IMR-90 (cell line): ENCODE results near the gene ABHD17C. TPM values are rescaled to one million over a fixed set of nuclear protein-coding genes. Genes with fewer than 3 reads are reported as not detected.

Source experiments
- ATAC-seq: fragments of 200-7000 bp; cut with Tn5 transposase; 2 replicates; pipeline ENCODE4 v1.9.1; 2020; ENCODE audit warnings: low read depth, mild to moderate bottlenecking, moderate library complexity
- BruUV-seq: library from RNA; stranded (reverse); fragments of 400-500 nt; replicated peaks from 2 replicates; lab custom pipeline; 2021; lab: Mats Ljungman, UMichigan
- CTCF ChIA-PET: fragments of 300-600 bp; formaldehyde crosslinking; extraction: SDS; loops from one replicate; lab custom pipeline; 2021; ENCODE audit warnings: antibody characterized with exemption; lab: Yijun Ruan, JAX
- POLR2A ChIA-PET: fragments of 300-600 bp; sonication (Branson Sonifier 250); formaldehyde crosslinking; loops from one replicate; lab custom pipeline; 2022; ENCODE audit warnings: antibody characterized with exemption; ENCODE audit not compliant: unreplicated experiment; lab: Charles Lee
- DNase-seq: peaks from one replicate; pipeline ENCODE4 v3.0.0; 2013
- H2AFZ ChIP-seq: replicated peaks from 2 replicates; pipeline ENCODE3; 2013; ENCODE audit warnings: low read length, mild to moderate bottlenecking; ENCODE audit not compliant: poor library complexity
- H2AK5ac ChIP-seq: 2 replicates; pipeline ENCODE4 v1.6.1; 2013; ENCODE audit warnings: low read depth, low read length, inconsistent platforms
- H2AK9ac ChIP-seq: replicated peaks from 2 replicates; pipeline ENCODE3; 2013; ENCODE audit warnings: mild to moderate bottlenecking, low read depth, low read length, moderate library complexity; ENCODE audit not compliant: poor library complexity
- H2BK120ac ChIP-seq: 2 replicates; pipeline ENCODE4 v1.6.1; 2013; ENCODE audit warnings: low read depth, low read length, inconsistent platforms
- H2BK15ac ChIP-seq: 3 replicates; pipeline ENCODE4 v1.6.1; 2013; ENCODE audit warnings: low read depth, low read length, inconsistent platforms
- H2BK20ac ChIP-seq: 2 replicates; pipeline ENCODE4 v1.6.1; 2013; ENCODE audit warnings: low read depth, mild to moderate bottlenecking, inconsistent platforms, low read length, moderate library complexity
- H2BK5ac ChIP-seq: 2 replicates; pipeline ENCODE4 v1.6.1; 2013; ENCODE audit warnings: mild to moderate bottlenecking, low read depth, low read length, inconsistent platforms; ENCODE audit not compliant: poor library complexity, severe bottlenecking
- H3K14ac ChIP-seq: replicated peaks from 2 replicates; pipeline ENCODE4 v1.6.1; 2013; ENCODE audit warnings: low read depth, low read length, inconsistent platforms
- H3K18ac ChIP-seq: 2 replicates; pipeline ENCODE4 v1.6.1; 2013; ENCODE audit warnings: low read depth, low read length, control low read depth
- H3K23ac ChIP-seq: 2 replicates; pipeline ENCODE4 v1.6.1; 2013; ENCODE audit warnings: low read depth, low read length, inconsistent platforms
- H3K27ac ChIP-seq: 2 replicates; pipeline ENCODE4 v1.5.1; 2013; ENCODE audit warnings: mild to moderate bottlenecking, control low read depth, low read length; ENCODE audit not compliant: insufficient read depth
- H3K27me3 ChIP-seq: 2 replicates; pipeline ENCODE4 v1.6.1; 2013; ENCODE audit warnings: low read length; ENCODE audit not compliant: control insufficient read depth, insufficient read depth
- H3K36me3 ChIP-seq: 2 replicates; pipeline ENCODE4 v1.6.1; 2013; ENCODE audit warnings: low read length, mixed read lengths; ENCODE audit not compliant: control insufficient read depth, insufficient read depth
- H3K4ac ChIP-seq: 2 replicates; pipeline ENCODE4 v1.6.1; 2013; ENCODE audit warnings: low read depth, low read length, inconsistent platforms
- H3K4me1 ChIP-seq: 2 replicates; pipeline ENCODE4 v1.6.1; 2013; ENCODE audit warnings: low read length, mixed read lengths; ENCODE audit not compliant: control insufficient read depth, insufficient read depth
- H3K4me2 ChIP-seq: 2 replicates; pipeline ENCODE4 v1.6.1; 2013; ENCODE audit warnings: low read depth, mild to moderate bottlenecking, control low read depth, low read length, moderate library complexity
- H3K4me3 ChIP-seq: 2 replicates; pipeline ENCODE4 v1.5.1; 2013; ENCODE audit warnings: low read depth, mild to moderate bottlenecking, control low read depth, low read length, moderate library complexity; ENCODE audit not compliant: insufficient read depth
- H3K56ac ChIP-seq: 2 replicates; pipeline ENCODE4 v1.6.1; 2013; ENCODE audit warnings: low read length, inconsistent platforms; ENCODE audit not compliant: insufficient read depth; ENCODE audit errors: extremely low read depth
- H3K79me1 ChIP-seq, 2 experiments: 2 replicates each; pipeline ENCODE4 v1.6.1; 2013; ENCODE audit warnings: low read length in 2 of 2, inconsistent platforms in 1 of 2, low read depth in 1 of 2
- H3K9ac ChIP-seq: 2 replicates; pipeline ENCODE4 v1.6.1; 2013; ENCODE audit warnings: low read depth, low read length, control low read depth
- H3K9me1 ChIP-seq: 2 replicates; pipeline ENCODE4 v1.6.1; 2013; ENCODE audit warnings: low read length, inconsistent platforms; ENCODE audit not compliant: insufficient read depth
- H3K9me3 ChIP-seq: 2 replicates; pipeline ENCODE4 v1.6.1; 2013; ENCODE audit warnings: low read length; ENCODE audit not compliant: control insufficient read depth, insufficient read depth
- H4K20me1 ChIP-seq: 2 replicates; pipeline ENCODE4 v1.6.1; 2013; ENCODE audit warnings: low read length, inconsistent platforms; ENCODE audit not compliant: insufficient read depth
- H4K5ac ChIP-seq: 2 replicates; pipeline ENCODE4 v1.6.1; 2013; ENCODE audit warnings: mild to moderate bottlenecking, low read depth, low read length, control low read depth
- H4K8ac ChIP-seq, 2 experiments: 2 replicates each; pipeline ENCODE4 v1.6.1; 2013; ENCODE audit warnings: low read depth in 2 of 2, low read length in 2 of 2, control low read depth in 1 of 2, inconsistent platforms in 1 of 2
- H4K91ac ChIP-seq: 2 replicates; pipeline ENCODE4 v1.6.1; 2013; ENCODE audit warnings: low read depth, low read length, inconsistent platforms; ENCODE audit not compliant: insufficient read depth
- BHLHE40 ChIP-seq: fragments of 150-350 bp; IDR thresholded peaks from 2 replicates; pipeline ENCODE4 v1.6.1; 2016; ENCODE audit warnings: mild to moderate bottlenecking, low read depth, low read length
- CEBPB ChIP-seq: IDR thresholded peaks from 2 replicates; pipeline ENCODE4 v1.6.1; 2012; ENCODE audit warnings: low read depth, low read length, improper control_type of control experiment
- FOS ChIP-seq: fragments of 150-350 bp; IDR thresholded peaks from 2 replicates; pipeline ENCODE4 v1.6.1; 2016; ENCODE audit warnings: low read depth, low read length
- MAFK ChIP-seq: IDR thresholded peaks from 2 replicates; pipeline ENCODE4 v1.6.1; 2012; ENCODE audit warnings: low read depth, low read length, improper control_type of control experiment
- MAZ ChIP-seq: IDR thresholded peaks from 2 replicates; pipeline ENCODE4 v1.6.1; 2012; ENCODE audit warnings: low read depth, mild to moderate bottlenecking, low read length, improper control_type of control experiment, moderate library complexity, borderline replicate concordance
- MXI1 ChIP-seq: IDR thresholded peaks from 2 replicates; pipeline ENCODE4 v1.6.1; 2012; ENCODE audit warnings: low read depth, mild to moderate bottlenecking, low read length, moderate library complexity, borderline replicate concordance
- NFE2L2 ChIP-seq: fragments of 150-350 bp; IDR thresholded peaks from 2 replicates; pipeline ENCODE4 v1.6.1; 2016; ENCODE audit warnings: low read depth, mild to moderate bottlenecking, low read length
- POLR2A ChIP-seq: IDR thresholded peaks from 2 replicates; pipeline ENCODE4 v1.6.1; 2012; ENCODE audit warnings: mild to moderate bottlenecking, low read depth, low read length
- RAD21 ChIP-seq: IDR thresholded peaks from 2 replicates; pipeline ENCODE4 v1.6.1; 2012; ENCODE audit warnings: low read length, improper control_type of control experiment
- RCOR1 ChIP-seq: IDR thresholded peaks from 2 replicates; pipeline ENCODE4 v1.6.1; 2012; ENCODE audit warnings: mild to moderate bottlenecking, low read length, improper control_type of control experiment; ENCODE audit not compliant: insufficient replicate concordance
- RFX5 ChIP-seq: IDR thresholded peaks from 2 replicates; pipeline ENCODE4 v1.8.0; 2012; ENCODE audit warnings: low read depth, mild to moderate bottlenecking, low read length, moderate library complexity
- SMC3 ChIP-seq: fragments of 150-350 bp; IDR thresholded peaks from 2 replicates; pipeline ENCODE4 v1.6.1; 2016; ENCODE audit warnings: low read depth, mild to moderate bottlenecking, antibody characterized with exemption, low read length, moderate library complexity
- WGBS, 2 experiments: methylation state at CpG; one replicate each; pipeline versions ENCODE4 v1.1.5 to v1.1.7; 2013; ENCODE audit warnings: missing lambda C conversion rate in 2 of 2; ENCODE audit not compliant: insufficient read length in 1 of 2; ENCODE audit errors: extremely low coverage in 2 of 2; 5-methylcytosine and 5-hydroxymethylcytosine counted together
- dilution Hi-C: fragments of 300-500 bp; cut with HindIII; formaldehyde crosslinking; loops from one replicate; pipeline ENCODE4 v1.14.3; 2018; ENCODE audit warnings: low sequenced_read_pairs; ENCODE audit not compliant: unreplicated experiment
- in situ Hi-C: fragments of 300-500 bp; cut with MboI; formaldehyde crosslinking; loops from 3 replicates; pipeline ENCODE4 v1.14.3; 2019; ENCODE audit warnings: low sequenced_read_pairs, inconsistent platforms, mixed read lengths
- intact Hi-C: fragments of 100-400 bp; cut with micrococcal nuclease; formaldehyde crosslinking; loops from 2 replicates; pipeline ENCODE4 v1.10.0; 2022
- polyA plus RNA-seq, 3 experiments: library from polyadenylated mRNA; depleted of rRNA; stranded (reverse); fragments of >200 nt; gene quantifications; 2 replicates each; pipeline ENCODE4 v1.2.3, GENCODE V29; 2012; ENCODE audit warnings: low replicate concordance in 1 of 3
- total RNA-seq: library from RNA; depleted of rRNA; stranded (reverse); fragments of >200 nt; gene quantifications from 2 replicates; pipeline ENCODE4 v1.2.3, GENCODE V29; 2012
- TF ChIP-seq, protein P1 (sequence below): conservative IDR thresholded peaks from 2 replicates; pipeline ENCODE4 v1.5.1; 2012; ENCODE audit warnings: mild to moderate bottlenecking, low read depth, low read length, improper control_type of control experiment
- TF ChIP-seq, protein P2 (sequence below): fragments of 150-350 bp; IDR thresholded peaks from 2 replicates; pipeline ENCODE4 v1.6.1; 2016; ENCODE audit warnings: low read depth, mild to moderate bottlenecking, low read length, moderate library complexity, borderline replicate concordance
- TF ChIP-seq, protein P3 (sequence below): fragments of 150-350 bp; IDR thresholded peaks from 2 replicates; pipeline ENCODE4 v1.6.1; 2017; ENCODE audit warnings: mild to moderate bottlenecking, antibody characterized with exemption, low read length, low read depth

Gene ABHD17C
- total and polyA plus RNA-seq, 2 of the 4 experiments (the other 2 are of a cell fraction), result 5.4 to 10.3 TPM

DNA sequence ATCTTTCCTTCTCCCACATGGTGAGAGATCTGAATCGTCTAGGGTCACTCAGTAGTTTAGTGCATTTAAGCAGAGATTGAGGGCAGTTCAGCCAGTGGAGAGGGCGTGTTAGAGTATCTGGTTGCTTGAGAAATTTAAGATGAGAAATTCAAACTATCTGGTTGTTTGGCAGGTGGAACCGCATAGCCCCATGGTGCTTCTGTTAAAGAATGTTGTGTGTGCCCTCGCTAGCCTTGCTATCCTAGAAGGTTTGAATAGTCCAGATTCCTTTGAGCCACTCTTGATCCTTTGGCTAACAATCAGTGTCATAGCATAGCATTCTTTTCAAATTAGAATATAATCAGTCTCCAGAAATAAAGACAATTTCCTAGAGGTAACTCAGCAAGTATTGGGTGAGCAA, 32.1 kb downstream of the ABHD17C start:
- no peak overlapping the region; the same call in 1 of the 2 replicates for H3K56ac ChIP-seq
- H3K4me2 ChIP-seq, result 0 out of 2 replicates have a peak overlapping the region, but pooled peaks have one; percentile 6
- intact Hi-C loops, result no loop called here
- peak; percentile 44 for DNase-seq
- H3K4me1 ChIP-seq, result peaks cover 10% of the 10 kb centered on the region; the same call in 1 of the 2 replicates
- H3K36me3 ChIP-seq, result peaks cover 15% of the 10 kb centered on the region
- peaks cover 41 to 83% of the 10 kb centered on the region in 2 experiments for H3K79me1 ChIP-seq
- H3K4me3 ChIP-seq, result no peak overlapping the region
- peak overlapping the region; percentile 28; the same call in 1 of the 2 replicates for H2BK120ac ChIP-seq
- H3K9me3 ChIP-seq, result no peaks in the 10 kb centered on the region
- CTCF ChIA-PET, result no interaction called here
- peak; percentile 87 for ATAC-seq
- no peaks in the 10 kb centered on the region for H3K27me3 ChIP-seq
- no peak overlapping the region for H2AFZ ChIP-seq
- H2BK5ac ChIP-seq, result peak overlapping the region; percentile 8
- no peak overlapping the region for H2BK15ac ChIP-seq
- H4K91ac ChIP-seq, result peak overlapping the region; percentile 20; the same call in 1 of the 2 replicates
- H2AK5ac ChIP-seq, result peak overlapping the region; percentile 20; the same call in 1 of the 2 replicates
- H2BK20ac ChIP-seq, result no peak overlapping the region
- H3K4ac ChIP-seq, result 0 out of 2 replicates have a peak overlapping the region, but pooled peaks have one; percentile 44
- no TSS peak for BruUV-seq
- 100% methylated on average over 1 of the region's 4 CpGs; no CpG with 5 or more reads in 1 of the 2 experiments for WGBS, 2 experiments
- H4K20me1 ChIP-seq, result peaks cover 65% of the 10 kb centered on the region
- H4K8ac ChIP-seq, result no peak overlapping the region
- 0 out of 2 replicates have a peak overlapping the region, but pooled peaks have one; percentile 38 for H3K14ac ChIP-seq
- peaks cover 23% of the 10 kb centered on the region for H3K9me1 ChIP-seq
- in situ Hi-C loops, result no loop called here
- POLR2A ChIA-PET, result no interaction called here
- dilution Hi-C loops, result no loop called here
- no peak overlapping the region for H3K23ac ChIP-seq
- no peak overlapping the region for H3K18ac ChIP-seq
- TF ChIP-seq FOS (no peak), RAD21 (no peak), RFX5 (no peak), MXI1 (no peak), NFE2L2 (no peak), POLR2A (no peak), SMC3 (no peak), BHLHE40 (no peak), RCOR1 (no peak), MAZ (no peak), CEBPB (no peak), MAFK (no peak)
- TF ChIP-seq, protein P1, sequence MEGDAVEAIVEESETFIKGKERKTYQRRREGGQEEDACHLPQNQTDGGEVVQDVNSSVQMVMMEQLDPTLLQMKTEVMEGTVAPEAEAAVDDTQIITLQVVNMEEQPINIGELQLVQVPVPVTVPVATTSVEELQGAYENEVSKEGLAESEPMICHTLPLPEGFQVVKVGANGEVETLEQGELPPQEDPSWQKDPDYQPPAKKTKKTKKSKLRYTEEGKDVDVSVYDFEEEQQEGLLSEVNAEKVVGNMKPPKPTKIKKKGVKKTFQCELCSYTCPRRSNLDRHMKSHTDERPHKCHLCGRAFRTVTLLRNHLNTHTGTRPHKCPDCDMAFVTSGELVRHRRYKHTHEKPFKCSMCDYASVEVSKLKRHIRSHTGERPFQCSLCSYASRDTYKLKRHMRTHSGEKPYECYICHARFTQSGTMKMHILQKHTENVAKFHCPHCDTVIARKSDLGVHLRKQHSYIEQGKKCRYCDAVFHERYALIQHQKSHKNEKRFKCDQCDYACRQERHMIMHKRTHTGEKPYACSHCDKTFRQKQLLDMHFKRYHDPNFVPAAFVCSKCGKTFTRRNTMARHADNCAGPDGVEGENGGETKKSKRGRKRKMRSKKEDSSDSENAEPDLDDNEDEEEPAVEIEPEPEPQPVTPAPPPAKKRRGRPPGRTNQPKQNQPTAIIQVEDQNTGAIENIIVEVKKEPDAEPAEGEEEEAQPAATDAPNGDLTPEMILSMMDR, result no peak
- TF ChIP-seq, protein P2, sequence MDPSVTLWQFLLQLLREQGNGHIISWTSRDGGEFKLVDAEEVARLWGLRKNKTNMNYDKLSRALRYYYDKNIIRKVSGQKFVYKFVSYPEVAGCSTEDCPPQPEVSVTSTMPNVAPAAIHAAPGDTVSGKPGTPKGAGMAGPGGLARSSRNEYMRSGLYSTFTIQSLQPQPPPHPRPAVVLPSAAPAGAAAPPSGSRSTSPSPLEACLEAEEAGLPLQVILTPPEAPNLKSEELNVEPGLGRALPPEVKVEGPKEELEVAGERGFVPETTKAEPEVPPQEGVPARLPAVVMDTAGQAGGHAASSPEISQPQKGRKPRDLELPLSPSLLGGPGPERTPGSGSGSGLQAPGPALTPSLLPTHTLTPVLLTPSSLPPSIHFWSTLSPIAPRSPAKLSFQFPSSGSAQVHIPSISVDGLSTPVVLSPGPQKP, result no peak
- TF ChIP-seq, protein P3, sequence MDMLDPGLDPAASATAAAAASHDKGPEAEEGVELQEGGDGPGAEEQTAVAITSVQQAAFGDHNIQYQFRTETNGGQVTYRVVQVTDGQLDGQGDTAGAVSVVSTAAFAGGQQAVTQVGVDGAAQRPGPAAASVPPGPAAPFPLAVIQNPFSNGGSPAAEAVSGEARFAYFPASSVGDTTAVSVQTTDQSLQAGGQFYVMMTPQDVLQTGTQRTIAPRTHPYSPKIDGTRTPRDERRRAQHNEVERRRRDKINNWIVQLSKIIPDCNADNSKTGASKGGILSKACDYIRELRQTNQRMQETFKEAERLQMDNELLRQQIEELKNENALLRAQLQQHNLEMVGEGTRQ, result no peak
- H3K27ac ChIP-seq, result no peak overlapping the region
- H3K9ac ChIP-seq, result no peak overlapping the region
- H4K5ac ChIP-seq, result no peak overlapping the region
- no peak overlapping the region for H2AK9ac ChIP-seq
